MV-4-11 (cell line): ENCODE measurements around the gene CFAP61.
"Not testable (repeated sequence)": the region's sequence is repeated elsewhere in the genome, so short reads cannot be mapped to it uniquely, and the experiment has no call there.

Source experiments
- DNase-seq: peaks from one replicate; lab custom pipeline; 2025; lab: John Stamatoyannopoulos, UW

CFAP61 gene

GRCh38 chr20:20327746-20328145 is 275.4 kb downstream of the CFAP61 start:
- DNase-seq: peak; percentile 86

- no peak for DNase-seq
These were observed 277.2 kb downstream of the CFAP61 start for GRCh38 chr20:20329564-20329963.

GRCh38 chr20:20331156-20331555 is 278.8 kb downstream of the CFAP61 start:
- peak; percentile 58 for DNase-seq

- DNase-seq: peak; percentile 78
These were observed 279.5 kb downstream of the CFAP61 start for GRCh38 chr20:20331817-20332216.

- DNase-seq: peak; percentile 79
These were observed 281.5 kb downstream of the CFAP61 start for GRCh38 chr20:20333866-20334265.

GRCh38 chr20:20334489-20334888 is 282.2 kb downstream of the CFAP61 start:
- DNase-seq: peak; percentile 8

GRCh38 chr20:20338133-20338730 is 285.9 kb downstream of the CFAP61 start:
- DNase-seq: no peak

- no peak for DNase-seq
These were observed 288.1 kb downstream of the CFAP61 start for GRCh38 chr20:20340443-20340842.

GRCh38 chr20:20341371-20341770 is 289.0 kb downstream of the CFAP61 start:
- no peak for DNase-seq

GRCh38 chr20:20342066-20342465 is 289.7 kb downstream of the CFAP61 start:
- DNase-seq: no peak

GRCh38 chr20:20343932-20344331 is 291.6 kb downstream of the CFAP61 start:
- DNase-seq: peak; percentile 25

- peak; percentile 10 for DNase-seq
These were observed 292.1 kb downstream of the CFAP61 start for GRCh38 chr20:20344476-20344875.

- peak; percentile 38 for DNase-seq
These were observed 301.2 kb downstream of the CFAP61 start for GRCh38 chr20:20353576-20353975.

- not testable (repeated sequence) for DNase-seq
These were observed 303.2 kb downstream of the CFAP61 start for GRCh38 chr20:20355503-20355902.

- no peak for DNase-seq
These were observed 306.5 kb downstream of the CFAP61 start for GRCh38 chr20:20358801-20359200.

GRCh38 chr20:20359628-20360027 is 307.3 kb downstream of the CFAP61 start:
- DNase-seq: no peak

GRCh38 chr20:20360464-20360863 is 308.1 kb downstream of the CFAP61 start:
- peak; percentile 57 for DNase-seq

- DNase-seq: peak; percentile 66
These were observed 310.6 kb downstream of the CFAP61 start for GRCh38 chr20:20362774-20363433.

- DNase-seq: no peak
These were observed 311.1 kb downstream of the CFAP61 start for GRCh38 chr20:20363434-20363798.

- DNase-seq: no peak
These were observed 311.7 kb downstream of the CFAP61 start for GRCh38 chr20:20363799-20364592.

GRCh38 chr20:20364593-20365479 is 312.5 kb downstream of the CFAP61 start:
- DNase-seq: no peak
